ENCODE data around the gene MYO5B. TPM values are rescaled to one million over a fixed set of nuclear protein-coding genes. Genes with fewer than 3 reads are reported as not detected.

The MYO5B gene
- total RNA-seq, 1 experiment from 2014 or later: 32.1 TPM

- H3K4me2 ChIP-seq (ENCODE audit: low read length): peak overlapping the region; percentile 48
Observed at GRCh38 chr18:50158866-50159653, 35.9 kb downstream of the MYO5B start.

DNA sequence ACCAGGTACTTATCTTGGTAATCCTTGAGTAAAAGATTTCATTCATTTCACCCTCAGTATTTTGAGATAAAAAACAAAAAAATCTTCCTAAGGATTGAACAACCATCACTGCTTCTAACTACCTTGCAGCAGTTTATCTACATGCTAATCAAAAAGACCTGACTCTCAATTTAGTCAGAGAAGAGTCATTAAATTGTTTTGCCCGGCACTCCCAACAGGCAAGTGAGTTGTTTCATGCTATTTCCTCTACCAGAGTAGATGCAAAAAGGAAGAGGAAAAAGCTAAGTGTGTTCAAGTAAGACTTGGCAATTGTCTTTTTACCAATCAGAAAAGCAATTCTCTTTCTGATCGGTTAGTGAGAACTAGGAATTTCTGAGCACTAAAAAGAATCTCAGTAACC lies 39.5 kb downstream of the MYO5B start:
- Histone ChIP-seq H2AFZ (ENCODE audit: low read depth, low read length, poor library complexity, severe bottlenecking) (no peak overlapping the region), H3K9me2 (ENCODE audit: insufficient read depth) (no peaks in the 10 kb centered on the region), H4K20me1 (ENCODE audit: insufficient read depth) (no peaks in the 10 kb centered on the region), H3K36me3 (ENCODE audit: control insufficient read depth in 1 of 2, insufficient read depth in 2 of 2, low read length in 2 of 2) (no peaks in the 10 kb centered on the region), H3K9me3 (ENCODE audit: control insufficient read depth in 1 of 2, insufficient read depth in 1 of 2, low read depth in 1 of 2, low read length in 2 of 2) (no peaks in the 10 kb centered on the region), H3K4me1 (ENCODE audit: control insufficient read depth in 1 of 2, insufficient read depth in 2 of 2, low read length in 2 of 2) (peaks cover 22 to 23% of the 10 kb centered on the region in 2 experiments), H3K79me2 (ENCODE audit: insufficient read depth, low read length) (no peaks in the 10 kb centered on the region), H3K27ac (ENCODE audit: low read depth, low read length) (no peak overlapping the region), H3K9ac (ENCODE audit: low read length) (no peak overlapping the region), H3K27me3 (ENCODE audit: insufficient read depth, low read length) (no peaks in the 10 kb centered on the region), H3K4me2 (ENCODE audit: low read length) (no peak overlapping the region), H3K4me3 (replicated peaks in 1 of 2; ENCODE audit: low read depth in 1 of 2, low read length in 2 of 2) (no peak overlapping the region)
- TF ChIP-seq ZNF274 (IDR thresholded peaks at IDR 0.05; ENCODE audit: low read depth, low read length) (no peak), SP1 (IDR thresholded peaks at IDR 0.05; ENCODE audit: low read depth) (no peak), SIN3A (IDR thresholded peaks at IDR 0.05; ENCODE audit: low read depth) (no peak), EZH2 (IDR thresholded peaks at IDR 0.05) (no peak), YY1 (IDR thresholded peaks at IDR 0.05; ENCODE audit: extremely low read depth, insufficient replicate concordance, low read depth, low read length) (no peak), RAD21 (IDR thresholded peaks at IDR 0.05; ENCODE audit: low read depth) (no peak), FOSL1 (IDR thresholded peaks at IDR 0.05; ENCODE audit: low read depth) (no peak), MAX (IDR thresholded peaks at IDR 0.05) (no peak), EZH2phosphoT487 (IDR thresholded peaks at IDR 0.05; ENCODE audit: borderline replicate concordance) (no peak), TCF7L2 (IDR thresholded peaks at IDR 0.05; ENCODE audit: borderline replicate concordance, extremely low read depth, insufficient read depth, insufficient read length) (no peak), POLR2AphosphoS5 (IDR thresholded peaks at IDR 0.05; ENCODE audit: low read depth, low read length) (no peak), CEBPB (IDR thresholded peaks at IDR 0.05; ENCODE audit: low read depth) (no peak), ZFX (IDR thresholded peaks at IDR 0.05) (no peak), POLR2A (IDR thresholded peaks at IDR 0.05; ENCODE audit: borderline replicate concordance, extremely low read depth, insufficient read depth, insufficient read length) (no peak)
- TF ChIP-seq, protein P1, sequence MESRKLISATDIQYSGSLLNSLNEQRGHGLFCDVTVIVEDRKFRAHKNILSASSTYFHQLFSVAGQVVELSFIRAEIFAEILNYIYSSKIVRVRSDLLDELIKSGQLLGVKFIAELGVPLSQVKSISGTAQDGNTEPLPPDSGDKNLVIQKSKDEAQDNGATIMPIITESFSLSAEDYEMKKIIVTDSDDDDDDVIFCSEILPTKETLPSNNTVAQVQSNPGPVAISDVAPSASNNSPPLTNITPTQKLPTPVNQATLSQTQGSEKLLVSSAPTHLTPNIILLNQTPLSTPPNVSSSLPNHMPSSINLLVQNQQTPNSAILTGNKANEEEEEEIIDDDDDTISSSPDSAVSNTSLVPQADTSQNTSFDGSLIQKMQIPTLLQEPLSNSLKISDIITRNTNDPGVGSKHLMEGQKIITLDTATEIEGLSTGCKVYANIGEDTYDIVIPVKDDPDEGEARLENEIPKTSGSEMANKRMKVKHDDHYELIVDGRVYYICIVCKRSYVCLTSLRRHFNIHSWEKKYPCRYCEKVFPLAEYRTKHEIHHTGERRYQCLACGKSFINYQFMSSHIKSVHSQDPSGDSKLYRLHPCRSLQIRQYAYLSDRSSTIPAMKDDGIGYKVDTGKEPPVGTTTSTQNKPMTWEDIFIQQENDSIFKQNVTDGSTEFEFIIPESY (IDR thresholded peaks at IDR 0.05; ENCODE audit: extremely low read depth, insufficient replicate concordance, low read length): no peak
- intact Hi-C loops (cut with micrococcal nuclease): no loop called here
- RAD21 ChIA-PET (ENCODE audit: low non-redundant PET in 1 of 2, low total read pairs in 2 of 2, uncharacterized antibody in 2 of 2, unreplicated experiment in 2 of 2): no interaction called here
- DNase-seq (ENCODE audit: low read depth, low spot score) (no peak), ATAC-seq (no peak)
- CTCF ChIA-PET: no interaction called here
- POLR2A ChIA-PET: no interaction called here
- BruUV-seq (replicated peaks): no TSS peak

More at GRCh38 chr18:50158866-50159653, 35.9 kb downstream of the MYO5B start:
- Histone ChIP-seq H3K9me3 (ENCODE audit: control insufficient read depth in 1 of 2, insufficient read depth in 1 of 2, low read depth in 1 of 2, low read length in 2 of 2) (no peaks in the 10 kb centered on the region), H3K9ac (ENCODE audit: low read length) (no peak overlapping the region), H3K4me3 (replicated peaks in 1 of 2; ENCODE audit: low read depth in 1 of 2, low read length in 2 of 2) (no peak overlapping the region), H4K20me1 (ENCODE audit: insufficient read depth) (no peaks in the 10 kb centered on the region), H3K27ac (ENCODE audit: low read depth, low read length) (peak overlapping the region; percentile 50; the same call in 1 of the 2 replicates), H3K9me2 (ENCODE audit: insufficient read depth) (no peaks in the 10 kb centered on the region), H3K27me3 (ENCODE audit: insufficient read depth, low read length) (no peaks in the 10 kb centered on the region), H3K36me3 (ENCODE audit: control insufficient read depth in 1 of 2, insufficient read depth in 2 of 2, low read length in 2 of 2) (no peaks in the 10 kb centered on the region), H3K4me1 (ENCODE audit: control insufficient read depth in 1 of 2, insufficient read depth in 2 of 2, low read length in 2 of 2) (peaks cover 29 to 31% of the 10 kb centered on the region in 2 experiments), H3K79me2 (ENCODE audit: insufficient read depth, low read length) (no peaks in the 10 kb centered on the region), H2AFZ (ENCODE audit: low read depth, low read length, poor library complexity, severe bottlenecking) (no peak overlapping the region)
- POLR2A ChIA-PET: no interaction called here
- CTCF ChIA-PET: no interaction called here
- intact Hi-C loops (cut with micrococcal nuclease): no loop called here
- ATAC-seq (peak; percentile 66; the same call in 1 of the 2 replicates), DNase-seq (ENCODE audit: low read depth, low spot score) (no peak)
- no TSS peak for BruUV-seq (replicated peaks)
- RAD21 ChIA-PET (ENCODE audit: low non-redundant PET in 1 of 2, low total read pairs in 2 of 2, uncharacterized antibody in 2 of 2, unreplicated experiment in 2 of 2): no interaction called here
- TF ChIP-seq SP1 (IDR thresholded peaks at IDR 0.05; ENCODE audit: low read depth) (peak; percentile 58), FOSL1 (IDR thresholded peaks at IDR 0.05; ENCODE audit: low read depth) (no peak), EZH2phosphoT487 (IDR thresholded peaks at IDR 0.05; ENCODE audit: borderline replicate concordance) (no peak), ZNF274 (IDR thresholded peaks at IDR 0.05; ENCODE audit: low read depth, low read length) (no peak), RAD21 (IDR thresholded peaks at IDR 0.05; ENCODE audit: low read depth) (no peak), JUND (IDR thresholded peaks at IDR 0.05) (no peak), CEBPB (IDR thresholded peaks at IDR 0.05; ENCODE audit: low read depth) (no peak)
